Fibroblast of pulmonary artery (primary cell): ENCODE data around the gene COL6A1.

ENCODE experiments used
- DNase-seq: peaks from one replicate; pipeline ENCODE4 v3.0.0-alpha.2; 2010; ENCODE audit warnings: low read depth
- H3K4me3 ChIP-seq: replicated peaks from 2 replicates; pipeline ENCODE4 v1.5.1; 2011; ENCODE audit warnings: low read depth, mild to moderate bottlenecking, control low read depth, low read length, moderate library complexity
- CTCF ChIP-seq: IDR thresholded peaks from 2 replicates; pipeline ENCODE4 v1.5.1; 2011; ENCODE audit warnings: mild to moderate bottlenecking, control low read depth, low read length, inconsistent platforms; ENCODE audit errors: missing control alignments

The COL6A1 gene

GRCh38 chr21:45990049-45990711 is 8.6 kb downstream of the COL6A1 start:
- TF ChIP-seq CTCF = no peak
- no peak for DNase-seq
- no peak overlapping the region for H3K4me3 ChIP-seq

- no peak for TF ChIP-seq CTCF
- H3K4me3 ChIP-seq = no peak overlapping the region
- no peak for DNase-seq
These were observed 9.4 kb downstream of the COL6A1 start for GRCh38 chr21:45990741-45991605.

GRCh38 chr21:45991606-45992300 is 10.2 kb downstream of the COL6A1 start:
- TF ChIP-seq CTCF = no peak
- no peak for DNase-seq
- H3K4me3 ChIP-seq = no peak overlapping the region

GRCh38 chr21:45992301-45993209 is 11.0 kb downstream of the COL6A1 start:
- no peak for TF ChIP-seq CTCF
- H3K4me3 ChIP-seq = no peak overlapping the region
- no peak for DNase-seq

- TF ChIP-seq CTCF = no peak
- no peak overlapping the region for H3K4me3 ChIP-seq
- no peak for DNase-seq
These were observed 11.9 kb downstream of the COL6A1 start for GRCh38 chr21:45993210-45994085.
